Left lung (tissue), 10 donors: Measurements from ENCODE around the gene AKAP1. TPM values are rescaled to one million over a fixed set of nuclear protein-coding genes. Genes with fewer than 3 reads are reported as not detected.

Source experiments
- ATAC-seq: fragments of 200-7000 bp; cut with Tn5 transposase; one replicate; pipeline ENCODE4 v1.9.1; 2020; ENCODE audit warnings: moderate library complexity
- DNase-seq, 4 donors: peaks; one replicate each; pipeline ENCODE4 v3.0.0-alpha.2; 2013 to 2020
- H3K27ac ChIP-seq, 2 donors: fragments of 200-600 bp; sonication (generic) in 1 of 2; one replicate each; pipeline versions ENCODE4 v1.5.0 to v1.8.0; 2020 to 2021
- H3K27me3 ChIP-seq, 2 donors: fragments of 200-600 bp; sonication (generic) in 1 of 2; one replicate each; pipeline versions ENCODE4 v1.5.0 to v1.8.0; 2020 to 2021
- H3K36me3 ChIP-seq, 2 donors: fragments of 200-600 bp; sonication (generic) in 1 of 2; one replicate each; pipeline versions ENCODE4 v1.5.0 to v1.8.0; 2020 to 2021
- H3K4me1 ChIP-seq, 2 donors: fragments of 200-600 bp; one replicate each; pipeline ENCODE4 v1.8.0; 2021
- H3K4me3 ChIP-seq, 2 donors: fragments of 200-600 bp; sonication (generic) in 1 of 2; one replicate each; pipeline versions ENCODE4 v1.5.0 to v1.8.0; 2020 to 2021; ENCODE audit warnings: mild to moderate bottlenecking in 1 of 2
- H3K9me3 ChIP-seq, 2 donors: fragments of 200-600 bp; sonication (generic) in 1 of 2; one replicate each; pipeline versions ENCODE4 v1.5.0 to v1.8.0; 2020 to 2021
- CTCF ChIP-seq, 2 donors: fragments of 200-600 bp; sonication (generic) in 1 of 2; IDR thresholded peaks; one replicate each; pipeline versions ENCODE4 v1.5.0 to v1.8.0; 2021; ENCODE audit warnings: antibody characterized with exemption in 2 of 2
- intact Hi-C, 2 donors: fragments of 100-400 bp; cut with DNase I; formaldehyde crosslinking; loops; one replicate each; pipeline versions ENCODE4 v1.11.2 to v1.14.2; 2022
- polyA plus RNA-seq, 6 donors: library from polyadenylated mRNA; unstranded; fragments of 120-200 nt; gene quantifications; one replicate each; pipeline ENCODE4 v1.2.1, GENCODE V29; 2013; ENCODE audit not compliant: insufficient read length in 6 of 6
- total RNA-seq, 2 donors: library from RNA; stranded (reverse); fragmentation: NEBNext Ultra II Directional; extraction: Animal tissue kit (Norgen Biotek cat#: 25700); gene quantifications; one replicate each; pipeline ENCODE4 v1.2.1, GENCODE V29; 2021
- donor health status: DM: no; HTN: yes; CAD: no.
- donor health status: DM: no; HTN: no; CAD: no.

AKAP1 gene
- total and polyA plus RNA-seq, 8 donors: 39.5 to 51.6 (median 47.6) TPM

- no peaks in the 10 kb centered on the region for H3K36me3 ChIP-seq
- peaks cover 5 to 20% of the 10 kb centered on the region in 2 donors for H3K4me1 ChIP-seq
- DNase-seq: peak in 2 of 4 donors; percentile 54 to 80
- peak overlapping the region in 1 of 2 donors; percentile 54 for H3K27ac ChIP-seq
- H3K9me3 ChIP-seq: no peaks in the 10 kb centered on the region
- intact Hi-C loops: no loop called here
- no peak for ATAC-seq
- peak overlapping the region in 1 of 2 donors; percentile 34 for H3K4me3 ChIP-seq
- H3K27me3 ChIP-seq: peaks cover 17 to 48% of the 10 kb centered on the region in 2 donors
- no peak for TF ChIP-seq CTCF (IDR thresholded peaks at IDR 0.05)
These were observed 38.3 kb upstream of the AKAP1 start for GRCh38 chr17:57046749-57047148.

- intact Hi-C loops: no loop called here
- Histone ChIP-seq H3K4me1 (peaks cover 5 to 20% of the 10 kb centered on the region in 2 donors), H3K36me3 (no peaks in the 10 kb centered on the region), H3K27ac (no peak overlapping the region), H3K9me3 (no peaks in the 10 kb centered on the region), H3K27me3 (peaks cover 17 to 45% of the 10 kb centered on the region in 2 donors), H3K4me3 (no peak overlapping the region)
- no peak for TF ChIP-seq CTCF (IDR thresholded peaks at IDR 0.05)
- no peak for ATAC-seq
- DNase-seq: no peak
These were observed 37.0 kb upstream of the AKAP1 start for GRCh38 chr17:57048096-57048495.

GRCh38 chr17:57050306-57050705, 34.7 kb upstream of the AKAP1 start:
- H3K36me3 ChIP-seq: no peaks in the 10 kb centered on the region
- ATAC-seq (no peak), DNase-seq (no peak)
- no peak for TF ChIP-seq CTCF (IDR thresholded peaks at IDR 0.05)
- intact Hi-C loops: no loop called here
- no peak overlapping the region for H3K27ac ChIP-seq
- peaks cover 10 to 23% of the 10 kb centered on the region in 2 donors for H3K27me3 ChIP-seq
- H3K4me3 ChIP-seq: no peak overlapping the region
- peaks cover 8 to 28% of the 10 kb centered on the region in 2 donors for H3K4me1 ChIP-seq
- no peaks in the 10 kb centered on the region for H3K9me3 ChIP-seq

GRCh38 chr17:57051886-57052361, 33.1 kb upstream of the AKAP1 start:
- no peak for TF ChIP-seq CTCF (IDR thresholded peaks at IDR 0.05)
- Histone ChIP-seq H3K27ac (no peak overlapping the region), H3K4me1 (peaks cover 2 to 11% of the 10 kb centered on the region in 2 donors), H3K36me3 (no peaks in the 10 kb centered on the region), H3K4me3 (no peak overlapping the region), H3K27me3 (peaks cover 0 to 7% of the 10 kb centered on the region in 2 donors), H3K9me3 (no peaks in the 10 kb centered on the region)
- intact Hi-C loops: no loop called here
- DNase-seq: no peak
- no peak for ATAC-seq

GRCh38 chr17:57062865-57063264, 22.2 kb upstream of the AKAP1 start:
- intact Hi-C loops: no loop called here
- Histone ChIP-seq H3K27me3 (no peaks in the 10 kb centered on the region), H3K4me1 (no peaks in the 10 kb centered on the region), H3K4me3 (no peak overlapping the region), H3K36me3 (no peaks in the 10 kb centered on the region), H3K27ac (no peak overlapping the region), H3K9me3 (no peaks in the 10 kb centered on the region)
- ATAC-seq (no peak), DNase-seq (no peak)
- no peak for TF ChIP-seq CTCF (IDR thresholded peaks at IDR 0.05)
